HUES6 (cell line): ENCODE measurements around the gene C1GALT1.

Experiments used
- H3K27ac ChIP-seq: 2 replicates; pipeline ENCODE4 v1.7.0; 2013; ENCODE audit warnings: low read depth, mild to moderate bottlenecking, low read length, inconsistent platforms
- H3K27me3 ChIP-seq: 2 replicates; pipeline ENCODE4 v1.6.1; 2013; ENCODE audit warnings: low read length; ENCODE audit not compliant: control insufficient read depth, insufficient read depth
- H3K36me3 ChIP-seq: 2 replicates; pipeline ENCODE4 v1.6.1; 2013; ENCODE audit warnings: low read length; ENCODE audit not compliant: control insufficient read depth, insufficient read depth
- H3K4me1 ChIP-seq: 2 replicates; pipeline ENCODE4 v1.6.1; 2013; ENCODE audit warnings: low read length; ENCODE audit not compliant: control insufficient read depth, insufficient read depth
- H3K4me3 ChIP-seq: 2 replicates; pipeline ENCODE4 v1.5.1; 2013; ENCODE audit warnings: low read depth, low read length
- H3K9ac ChIP-seq: one replicate; pipeline ENCODE4 v1.6.1; 2013; ENCODE audit warnings: mild to moderate bottlenecking, low read length
- H3K9me3 ChIP-seq: 2 replicates; pipeline ENCODE4 v1.6.1; 2013; ENCODE audit warnings: low read depth, low read length; ENCODE audit not compliant: control insufficient read depth, insufficient read depth

C1GALT1 gene

GRCh38 chr7:7201578-7202374 is 19.4 kb downstream of the C1GALT1 start:
- H3K36me3 ChIP-seq = no peaks in the 10 kb centered on the region; the same call in 1 of the 2 replicates
- H3K9ac ChIP-seq = peak overlapping the region; percentile 26
- H3K27ac ChIP-seq = peak overlapping the region; percentile 28; the same call in 1 of the 2 replicates
- H3K9me3 ChIP-seq = peaks cover 13% of the 10 kb centered on the region; the same call in 1 of the 2 replicates
- H3K27me3 ChIP-seq = no peaks in the 10 kb centered on the region
- H3K4me1 ChIP-seq = peaks cover 18% of the 10 kb centered on the region
- peak overlapping the region; percentile 19 for H3K4me3 ChIP-seq

- peaks cover 24% of the 10 kb centered on the region for H3K4me1 ChIP-seq
- no peak overlapping the region for H3K9ac ChIP-seq
- H3K27ac ChIP-seq = 0 out of 2 replicates have a peak overlapping the region, but pooled peaks have one; percentile 28
- peaks cover 13% of the 10 kb centered on the region; the same call in 1 of the 2 replicates for H3K9me3 ChIP-seq
- no peaks in the 10 kb centered on the region; the same call in 1 of the 2 replicates for H3K36me3 ChIP-seq
- no peaks in the 10 kb centered on the region for H3K27me3 ChIP-seq
- H3K4me3 ChIP-seq = no peak overlapping the region
Observed at GRCh38 chr7:7202375-7202720, 20.0 kb downstream of the C1GALT1 start.

GRCh38 chr7:7203813-7204575 is 21.6 kb downstream of the C1GALT1 start:
- Histone ChIP-seq H3K9ac (no peak overlapping the region), H3K27ac (no peak overlapping the region), H3K4me1 (peaks cover 41% of the 10 kb centered on the region), H3K9me3 (peaks cover 13% of the 10 kb centered on the region; the same call in 1 of the 2 replicates), H3K36me3 (no peaks in the 10 kb centered on the region; the same call in 1 of the 2 replicates), H3K4me3 (no peak overlapping the region), H3K27me3 (no peaks in the 10 kb centered on the region)

- peaks cover 59% of the 10 kb centered on the region for H3K4me1 ChIP-seq
- H3K4me3 ChIP-seq = 0 out of 2 replicates have a peak overlapping the region, but pooled peaks have one; percentile 41
- H3K27me3 ChIP-seq = no peaks in the 10 kb centered on the region
- peaks cover 7% of the 10 kb centered on the region; the same call in 1 of the 2 replicates for H3K36me3 ChIP-seq
- peak overlapping the region; percentile 98 for H3K27ac ChIP-seq
- H3K9me3 ChIP-seq = peaks cover 19% of the 10 kb centered on the region; the same call in 1 of the 2 replicates
- no peak overlapping the region for H3K9ac ChIP-seq
Observed at GRCh38 chr7:7207876-7208275, 25.5 kb downstream of the C1GALT1 start.

DNA sequence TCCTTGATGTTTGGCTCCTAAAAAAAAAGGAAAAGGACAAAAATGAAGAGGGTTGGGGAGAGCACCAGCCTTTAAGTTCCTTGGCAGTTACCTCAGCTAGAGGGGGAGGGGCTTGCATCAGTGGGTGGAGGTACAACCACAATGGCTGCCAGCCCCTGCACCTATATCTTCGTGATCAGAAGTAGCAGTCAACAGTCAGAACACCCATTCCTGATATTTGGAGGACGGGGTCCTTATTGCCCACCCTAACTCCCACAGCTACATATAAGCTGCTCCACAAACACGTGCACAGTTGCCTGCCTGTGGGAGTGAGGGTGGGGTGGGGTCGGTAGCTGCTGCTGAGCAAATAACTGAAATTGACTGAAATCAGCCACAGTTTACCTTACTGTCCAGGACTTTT is 26.2 kb downstream of the C1GALT1 start:
- Histone ChIP-seq H3K9ac (peak overlapping the region; percentile 89), H3K4me3 (peak overlapping the region; percentile 41; the same call in 1 of the 2 replicates), H3K36me3 (peaks cover 7% of the 10 kb centered on the region; the same call in 1 of the 2 replicates), H3K27ac (peak overlapping the region; percentile 98), H3K27me3 (no peaks in the 10 kb centered on the region), H3K9me3 (peaks cover 16% of the 10 kb centered on the region; the same call in 1 of the 2 replicates), H3K4me1 (peaks cover 59% of the 10 kb centered on the region)

DNA sequence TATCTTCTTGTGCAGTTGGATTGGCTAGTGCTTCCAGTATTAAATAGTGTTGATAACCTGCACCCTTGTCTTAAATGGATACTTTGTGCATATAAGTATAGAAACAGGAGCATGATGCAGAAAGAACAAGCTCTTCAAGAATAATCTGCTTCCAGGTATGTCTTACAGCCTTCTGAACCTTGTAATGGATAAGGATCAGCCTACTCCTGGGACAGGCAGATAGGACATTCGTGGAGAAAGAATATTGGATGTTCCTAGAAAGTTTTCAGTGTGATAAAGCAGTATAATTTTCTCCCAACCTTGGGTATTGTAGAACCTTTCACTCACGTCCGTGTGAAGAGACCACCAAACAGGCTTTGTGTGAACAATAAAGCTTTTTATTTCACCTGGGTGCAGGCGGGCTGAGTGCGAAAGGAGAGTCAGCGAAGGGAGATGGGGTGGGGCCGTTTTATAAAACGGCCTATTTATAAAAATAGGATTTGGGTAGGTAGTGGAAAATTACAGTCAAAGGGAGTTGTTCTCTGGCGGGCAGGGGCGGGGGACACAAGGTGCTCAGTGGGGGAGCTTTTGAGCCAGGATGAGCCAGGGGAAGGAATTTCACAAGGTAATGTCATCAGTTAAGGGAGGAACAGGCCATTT is 27.2 kb downstream of the C1GALT1 start:
- peak overlapping the region; percentile 41 for H3K4me3 ChIP-seq
- H3K9ac ChIP-seq = peak overlapping the region; percentile 89
- peaks cover 13% of the 10 kb centered on the region; the same call in 1 of the 2 replicates for H3K9me3 ChIP-seq
- H3K36me3 ChIP-seq = peaks cover 9% of the 10 kb centered on the region; the same call in 1 of the 2 replicates
- H3K27ac ChIP-seq = peak overlapping the region; percentile 98
- no peaks in the 10 kb centered on the region for H3K27me3 ChIP-seq
- H3K4me1 ChIP-seq = peaks cover 59% of the 10 kb centered on the region

DNA sequence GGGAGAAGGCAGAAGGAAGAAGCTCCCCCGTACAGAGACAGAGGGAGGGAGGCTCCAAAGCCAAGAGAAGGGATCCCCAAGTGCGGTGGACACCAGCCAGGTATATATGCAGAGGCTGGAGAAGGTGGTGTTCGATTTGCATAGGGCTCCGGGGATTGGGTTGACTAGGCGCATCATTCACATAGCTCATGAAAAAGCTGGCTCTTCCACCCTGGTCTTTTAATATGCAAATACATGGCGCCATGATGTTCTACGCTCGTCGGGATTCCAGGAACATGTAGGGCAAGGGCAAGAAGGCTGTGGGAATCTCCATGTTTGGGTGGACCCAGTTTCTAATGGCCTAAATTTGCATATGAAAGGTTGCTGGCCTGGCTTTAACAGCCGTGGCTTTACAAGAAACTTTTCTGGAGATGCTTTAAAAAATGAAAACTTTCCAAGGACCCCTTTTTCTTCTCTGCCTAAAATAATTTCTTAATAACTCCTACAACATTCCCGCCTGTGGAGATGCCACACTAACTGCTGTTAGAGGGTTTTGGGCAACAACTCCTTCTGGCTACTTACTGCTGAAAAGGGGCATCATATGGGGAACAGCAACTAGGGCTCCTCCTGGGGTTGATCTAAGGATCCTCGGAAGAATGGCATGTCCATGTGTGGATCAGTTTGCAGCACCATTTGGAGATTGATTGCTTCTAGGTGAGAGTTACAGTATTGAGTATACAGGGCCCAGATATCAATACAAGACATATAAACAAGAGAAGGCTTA is 28.3 kb downstream of the C1GALT1 start:
- peaks cover 20% of the 10 kb centered on the region for H3K36me3 ChIP-seq
- peak overlapping the region; percentile 51 for H3K4me3 ChIP-seq
- H3K4me1 ChIP-seq = peaks cover 59% of the 10 kb centered on the region
- peaks cover 9% of the 10 kb centered on the region; the same call in 1 of the 2 replicates for H3K9me3 ChIP-seq
- H3K27ac ChIP-seq = peak overlapping the region; percentile 98
- peak overlapping the region; percentile 91 for H3K9ac ChIP-seq
- no peaks in the 10 kb centered on the region for H3K27me3 ChIP-seq

DNA sequence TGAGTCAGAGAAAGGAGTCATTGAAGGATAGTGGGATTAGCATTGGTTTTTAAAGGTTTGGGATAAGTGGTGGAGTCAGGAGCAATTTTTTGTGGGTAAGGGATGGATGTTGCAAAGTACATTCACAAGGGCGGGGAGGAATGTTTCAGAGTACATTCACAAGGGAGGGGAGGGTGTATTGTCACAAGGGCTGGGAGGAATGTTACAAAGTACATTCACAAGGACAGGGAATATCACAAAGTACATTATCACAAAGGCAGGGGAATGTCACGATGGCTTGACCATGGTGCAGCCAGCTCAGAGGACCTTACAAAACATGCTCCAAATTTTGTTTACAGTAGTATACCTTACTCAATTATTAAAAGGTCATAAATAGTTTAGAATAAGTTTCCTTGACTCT is 30.3 kb downstream of the C1GALT1 start:
- Histone ChIP-seq H3K9me3 (peaks cover 9% of the 10 kb centered on the region; the same call in 1 of the 2 replicates), H3K4me1 (peaks cover 57% of the 10 kb centered on the region), H3K4me3 (no peak overlapping the region; the same call in 1 of the 2 replicates), H3K36me3 (peaks cover 40% of the 10 kb centered on the region), H3K9ac (no peak overlapping the region), H3K27ac (peak overlapping the region; percentile 98), H3K27me3 (no peaks in the 10 kb centered on the region)

- Histone ChIP-seq H3K4me3 (no peak overlapping the region), H3K4me1 (peaks cover 37% of the 10 kb centered on the region), H3K27ac (no peak overlapping the region), H3K36me3 (peaks cover 53% of the 10 kb centered on the region), H3K9me3 (peaks cover 9% of the 10 kb centered on the region; the same call in 1 of the 2 replicates), H3K9ac (no peak overlapping the region), H3K27me3 (no peaks in the 10 kb centered on the region)
Observed at GRCh38 chr7:7214398-7215347, 32.3 kb downstream of the C1GALT1 start.
